PC-9 (cell line): Measurements from ENCODE around the gene C1QTNF1.

ENCODE experiments used
- EZH2 ChIP-seq: fragments of 200-600 bp; sonication (generic); IDR thresholded peaks from 2 replicates; pipeline ENCODE4 v1.8.0; 2017; ENCODE audit warnings: antibody characterized with exemption, low read depth
- TF ChIP-seq, protein P1 (sequence below): fragments of 200-600 bp; sonication (generic); conservative IDR thresholded peaks from 2 replicates; pipeline ENCODE4 v1.6.1; 2017; ENCODE audit warnings: mixed run types, antibody characterized with exemption, mild to moderate bottlenecking, moderate library complexity

DNA sequence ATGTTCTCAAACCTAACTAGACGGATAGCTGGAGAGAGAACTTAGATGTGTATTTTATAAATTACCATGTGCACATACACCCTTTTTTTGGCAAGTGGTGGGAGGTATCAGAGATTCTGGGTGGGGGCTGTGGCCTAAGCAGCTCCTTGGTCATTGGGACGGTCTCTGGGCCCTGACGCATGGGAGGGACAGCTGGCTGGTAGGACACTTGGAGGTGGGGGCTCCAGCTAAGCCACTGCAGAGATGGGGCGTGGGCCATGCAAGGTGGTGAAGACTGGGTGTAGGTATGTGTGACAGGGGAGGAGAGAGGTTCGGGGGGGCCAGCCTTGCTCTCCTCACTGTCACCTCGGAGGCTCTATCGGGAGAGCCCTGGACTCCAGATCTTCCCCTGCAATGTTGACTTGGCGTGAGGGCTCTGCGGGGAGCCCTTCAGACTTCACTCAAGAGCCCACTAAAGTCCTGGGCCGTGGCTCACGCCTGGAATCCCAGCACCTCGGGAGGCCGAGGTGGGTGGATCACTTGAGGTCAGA is 17.1 kb downstream of the C1QTNF1 start:
- TF ChIP-seq, protein P1, sequence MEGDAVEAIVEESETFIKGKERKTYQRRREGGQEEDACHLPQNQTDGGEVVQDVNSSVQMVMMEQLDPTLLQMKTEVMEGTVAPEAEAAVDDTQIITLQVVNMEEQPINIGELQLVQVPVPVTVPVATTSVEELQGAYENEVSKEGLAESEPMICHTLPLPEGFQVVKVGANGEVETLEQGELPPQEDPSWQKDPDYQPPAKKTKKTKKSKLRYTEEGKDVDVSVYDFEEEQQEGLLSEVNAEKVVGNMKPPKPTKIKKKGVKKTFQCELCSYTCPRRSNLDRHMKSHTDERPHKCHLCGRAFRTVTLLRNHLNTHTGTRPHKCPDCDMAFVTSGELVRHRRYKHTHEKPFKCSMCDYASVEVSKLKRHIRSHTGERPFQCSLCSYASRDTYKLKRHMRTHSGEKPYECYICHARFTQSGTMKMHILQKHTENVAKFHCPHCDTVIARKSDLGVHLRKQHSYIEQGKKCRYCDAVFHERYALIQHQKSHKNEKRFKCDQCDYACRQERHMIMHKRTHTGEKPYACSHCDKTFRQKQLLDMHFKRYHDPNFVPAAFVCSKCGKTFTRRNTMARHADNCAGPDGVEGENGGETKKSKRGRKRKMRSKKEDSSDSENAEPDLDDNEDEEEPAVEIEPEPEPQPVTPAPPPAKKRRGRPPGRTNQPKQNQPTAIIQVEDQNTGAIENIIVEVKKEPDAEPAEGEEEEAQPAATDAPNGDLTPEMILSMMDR = no peak
- TF ChIP-seq EZH2 = no peak
